H9 (cell line): ENCODE measurements around the gene CRABP1. TPM values are rescaled to one million over a fixed set of nuclear protein-coding genes. Genes with fewer than 3 reads are reported as not detected.

ENCODE experiments used
- DNase-seq: peaks from one replicate; pipeline ENCODE4 v3.0.0-alpha.2; 2017
- H2AFZ ChIP-seq: one replicate; pipeline ENCODE4 v1.6.1; 2013; ENCODE audit warnings: mild to moderate bottlenecking, low read length, control low read depth, moderate library complexity
- H2AK5ac ChIP-seq: 2 replicates; pipeline ENCODE4 v1.6.1; 2013; ENCODE audit warnings: low read length, control low read depth, mixed read lengths; ENCODE audit not compliant: insufficient read length
- H2BK120ac ChIP-seq: one replicate; pipeline ENCODE4 v1.6.1; 2013; ENCODE audit warnings: low read depth, mild to moderate bottlenecking, low read length, control low read depth, inconsistent platforms; ENCODE audit not compliant: poor library complexity, severe bottlenecking
- H2BK12ac ChIP-seq: 2 replicates; pipeline ENCODE4 v1.6.1; 2013; ENCODE audit warnings: low read length, control low read depth, mixed read lengths, low read depth; ENCODE audit not compliant: insufficient read length
- H2BK15ac ChIP-seq: 2 replicates; pipeline ENCODE4 v1.6.1; 2013; ENCODE audit warnings: low read depth, low read length, control low read depth
- H2BK20ac ChIP-seq: one replicate; pipeline ENCODE4 v1.6.1; 2013; ENCODE audit warnings: low read depth, mild to moderate bottlenecking, low read length, control low read depth, inconsistent platforms; ENCODE audit not compliant: poor library complexity, severe bottlenecking
- H2BK5ac ChIP-seq: 2 replicates; pipeline ENCODE4 v1.6.1; 2013; ENCODE audit warnings: low read length, control low read depth, mixed read lengths; ENCODE audit not compliant: insufficient read length
- H3K14ac ChIP-seq: 2 replicates; pipeline ENCODE4 v1.6.1; 2013; ENCODE audit warnings: low read length, control low read depth; ENCODE audit not compliant: insufficient read depth
- H3K18ac ChIP-seq: 2 replicates; pipeline ENCODE4 v1.6.1; 2013; ENCODE audit warnings: low read depth, mild to moderate bottlenecking, mixed read lengths, low read length, control low read depth; ENCODE audit not compliant: insufficient read length
- H3K23ac ChIP-seq: 2 replicates; pipeline ENCODE4 v1.6.1; 2013; ENCODE audit warnings: low read length, control low read depth, mixed read lengths, low read depth; ENCODE audit not compliant: insufficient read length
- H3K23me2 ChIP-seq: 2 replicates; pipeline ENCODE4 v1.6.1; 2013; ENCODE audit warnings: low read depth, mild to moderate bottlenecking, mixed read lengths, low read length, control low read depth; ENCODE audit not compliant: insufficient read length, poor library complexity, severe bottlenecking
- H3K27ac ChIP-seq: 2 replicates; pipeline ENCODE4 v1.5.1; 2013; ENCODE audit warnings: low read length, control low read depth, mixed read lengths, low read depth; ENCODE audit not compliant: insufficient read length
- H3K27me3 ChIP-seq: 2 replicates; pipeline ENCODE4 v1.6.1; 2013; ENCODE audit warnings: low read length, control low read depth, inconsistent platforms; ENCODE audit not compliant: insufficient read depth
- H3K4ac ChIP-seq: 2 replicates; pipeline ENCODE4 v1.6.1; 2013; ENCODE audit warnings: low read depth, mild to moderate bottlenecking, control low read depth, inconsistent platforms, low read length, moderate library complexity
- H3K4me1 ChIP-seq: 2 replicates; pipeline ENCODE4 v1.6.1; 2013; ENCODE audit warnings: low read length, control low read depth, inconsistent platforms; ENCODE audit not compliant: insufficient read depth
- H3K4me2 ChIP-seq: 2 replicates; pipeline ENCODE4 v1.6.1; 2013; ENCODE audit warnings: low read length, control low read depth, mixed read lengths; ENCODE audit not compliant: insufficient read length, insufficient read depth
- H3K56ac ChIP-seq: 2 replicates; pipeline ENCODE4 v1.6.1; 2013; ENCODE audit warnings: low read depth, mild to moderate bottlenecking, mixed read lengths, low read length, control low read depth; ENCODE audit not compliant: insufficient read length
- H3K79me1 ChIP-seq: 2 replicates; pipeline ENCODE4 v1.6.1; 2013; ENCODE audit warnings: low read depth, mild to moderate bottlenecking, moderate library complexity, low read length, control low read depth, inconsistent platforms; ENCODE audit not compliant: insufficient read depth, poor library complexity, severe bottlenecking
- H3K79me2 ChIP-seq: 2 replicates; pipeline ENCODE4 v1.6.1; 2013; ENCODE audit warnings: low read length, control low read depth, inconsistent platforms; ENCODE audit not compliant: insufficient read depth
- H3K9ac ChIP-seq: 2 replicates; pipeline ENCODE4 v1.6.1; 2013; ENCODE audit warnings: low read length, control low read depth, mixed read lengths; ENCODE audit not compliant: insufficient read length; ENCODE audit errors: extremely low read depth
- H3K9me3 ChIP-seq: one replicate; pipeline ENCODE4 v1.6.1; 2013; ENCODE audit warnings: low read depth, low read length, inconsistent platforms; ENCODE audit not compliant: control insufficient read depth
- H3T11ph ChIP-seq: one replicate; pipeline ENCODE4 v1.6.1; 2013; ENCODE audit warnings: mild to moderate bottlenecking, low read length, control low read depth, inconsistent platforms
- H4K20me1 ChIP-seq: one replicate; pipeline ENCODE4 v1.6.1; 2013; ENCODE audit not compliant: control insufficient read depth, insufficient read length, insufficient read depth
- H4K5ac ChIP-seq: 2 replicates; pipeline ENCODE4 v1.6.1; 2013; ENCODE audit warnings: low read depth, mild to moderate bottlenecking, mixed read lengths, low read length, control low read depth; ENCODE audit not compliant: insufficient read length
- H4K8ac ChIP-seq: replicated peaks from 2 replicates; pipeline ENCODE4 v1.6.1; 2013; ENCODE audit warnings: low read length, control low read depth, mixed read lengths, low read depth; ENCODE audit not compliant: insufficient read length
- H4K91ac ChIP-seq: 2 replicates; pipeline ENCODE4 v1.6.1; 2013; ENCODE audit warnings: low read depth, mild to moderate bottlenecking, moderate library complexity, mixed read lengths, low read length, control low read depth; ENCODE audit not compliant: insufficient read length
- H3K27ac Mint-ChIP-seq, 3 experiments: 2 replicates in 2 of 3; 3 replicates in 1 of 3; pipeline ENCODE4 v1.8.0; 2020 to 2021; ENCODE audit warnings: mixed read lengths in 3 of 3, mild to moderate bottlenecking in 1 of 3, moderate library complexity in 1 of 3
- H3K27me3 Mint-ChIP-seq: 2 replicates; pipeline ENCODE4 v1.8.0; 2021; ENCODE audit warnings: low read depth, mild to moderate bottlenecking, moderate library complexity, mixed read lengths
- H3K36me3 Mint-ChIP-seq, 3 experiments: 2 replicates in 2 of 3; 3 replicates in 1 of 3; pipeline ENCODE4 v1.8.0; 2020 to 2021; ENCODE audit warnings: low read depth in 3 of 3, mixed read lengths in 3 of 3; ENCODE audit not compliant: insufficient read depth in 1 of 3
- H3K4me1 Mint-ChIP-seq, 2 experiments: 2 replicates each; pipeline ENCODE4 v1.8.0; 2020; ENCODE audit warnings: mixed read lengths in 2 of 2
- H3K4me3 Mint-ChIP-seq, 2 experiments: 2 replicates in 1 of 2; 3 replicates in 1 of 2; pipeline ENCODE4 v1.8.0; 2020 to 2021; ENCODE audit warnings: mild to moderate bottlenecking in 2 of 2, mixed read lengths in 2 of 2, moderate library complexity in 1 of 2
- H3K9me3 Mint-ChIP-seq, 2 experiments: 2 replicates in 1 of 2; 3 replicates in 1 of 2; pipeline ENCODE4 v1.8.0; 2020; ENCODE audit warnings: mild to moderate bottlenecking in 2 of 2, mixed read lengths in 2 of 2, moderate library complexity in 1 of 2
- WGBS: extraction: QIAGEN DNeasy Blood & Tissue Kit; methylation state at CpG from one replicate; pipeline ENCODE4 v1.1.7; 2013; ENCODE audit warnings: missing lambda C conversion rate, low lambda C conversion rate, mixed read lengths; ENCODE audit not compliant: insufficient read length; ENCODE audit errors: extremely low coverage; 5-methylcytosine and 5-hydroxymethylcytosine counted together
- total RNA-seq: library from RNA; stranded (reverse); gene quantifications from 2 replicates; pipeline ENCODE4 v1.2.1, GENCODE V29; 2021
- TF ChIP-seq, protein P1 (sequence below): fragments of 200-600 bp; sonication (generic); conservative IDR thresholded peaks from 3 replicates; pipeline ENCODE4 v1.8.0; 2021; ENCODE audit warnings: antibody characterized with exemption, mild to moderate bottlenecking

The CRABP1 gene
- total RNA-seq, 1 experiment from 2014 or later, result 93.1 TPM

DNA sequence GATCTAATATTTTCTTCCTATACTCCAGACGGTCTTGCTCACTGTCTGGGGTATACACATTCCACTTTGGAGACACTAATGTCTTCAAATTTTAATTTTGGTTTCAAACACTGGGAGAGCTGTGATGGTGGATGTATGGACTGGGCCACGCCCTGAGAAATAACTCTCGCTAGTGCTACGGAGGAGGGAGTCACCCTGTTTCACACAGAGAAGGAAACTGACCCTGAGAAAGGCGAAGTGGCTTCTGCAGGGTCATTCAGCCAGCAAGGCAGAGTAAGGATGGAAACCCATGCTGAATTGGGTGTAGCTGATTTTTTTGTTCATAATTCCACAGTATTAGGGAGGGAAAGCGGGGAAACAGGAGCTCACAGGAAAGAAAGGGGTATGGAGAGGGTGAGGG lies 32.2 kb upstream of the CRABP1 start:
- Histone ChIP-seq H4K91ac (no peak overlapping the region), H2BK120ac (no peak overlapping the region), H3K79me1 (no peaks in the 10 kb centered on the region), H4K5ac (no peak overlapping the region), H2AFZ (no peak overlapping the region), H2BK15ac (no peak overlapping the region), H2BK20ac (no peak overlapping the region), H3K27ac (no peak overlapping the region), H3T11ph (no peak overlapping the region), H2BK12ac (no peak overlapping the region), H3K9me3 (no peaks in the 10 kb centered on the region), H3K23ac (no peak overlapping the region), H3K4me2 (no peak overlapping the region), H4K8ac (no peak overlapping the region), H3K14ac (no peak overlapping the region), H4K20me1 (no peaks in the 10 kb centered on the region), H3K4ac (no peak overlapping the region), H3K9ac (no peak overlapping the region), H3K79me2 (no peaks in the 10 kb centered on the region), H3K18ac (no peak overlapping the region), H2BK5ac (no peak overlapping the region), H2AK5ac (no peak overlapping the region), H3K4me1 (no peaks in the 10 kb centered on the region), H3K23me2 (no peaks in the 10 kb centered on the region), H3K56ac (no peak overlapping the region), H3K27me3 (no peaks in the 10 kb centered on the region)
- no CpG with 5 or more reads among the region's 6 CpGs for WGBS
- H3K27me3 Mint-ChIP-seq, result peaks cover 2% of the 10 kb centered on the region
- no peaks in the 10 kb centered on the region; a peak in 1 of 7 replicates for H3K36me3 Mint-ChIP-seq
- peaks cover 15 to 34% of the 10 kb centered on the region in 2 experiments for H3K4me1 Mint-ChIP-seq
- DNase-seq, result no peak
- H3K27ac Mint-ChIP-seq, result no peak overlapping the region
- no peak overlapping the region for H3K4me3 Mint-ChIP-seq
- TF ChIP-seq, protein P1, sequence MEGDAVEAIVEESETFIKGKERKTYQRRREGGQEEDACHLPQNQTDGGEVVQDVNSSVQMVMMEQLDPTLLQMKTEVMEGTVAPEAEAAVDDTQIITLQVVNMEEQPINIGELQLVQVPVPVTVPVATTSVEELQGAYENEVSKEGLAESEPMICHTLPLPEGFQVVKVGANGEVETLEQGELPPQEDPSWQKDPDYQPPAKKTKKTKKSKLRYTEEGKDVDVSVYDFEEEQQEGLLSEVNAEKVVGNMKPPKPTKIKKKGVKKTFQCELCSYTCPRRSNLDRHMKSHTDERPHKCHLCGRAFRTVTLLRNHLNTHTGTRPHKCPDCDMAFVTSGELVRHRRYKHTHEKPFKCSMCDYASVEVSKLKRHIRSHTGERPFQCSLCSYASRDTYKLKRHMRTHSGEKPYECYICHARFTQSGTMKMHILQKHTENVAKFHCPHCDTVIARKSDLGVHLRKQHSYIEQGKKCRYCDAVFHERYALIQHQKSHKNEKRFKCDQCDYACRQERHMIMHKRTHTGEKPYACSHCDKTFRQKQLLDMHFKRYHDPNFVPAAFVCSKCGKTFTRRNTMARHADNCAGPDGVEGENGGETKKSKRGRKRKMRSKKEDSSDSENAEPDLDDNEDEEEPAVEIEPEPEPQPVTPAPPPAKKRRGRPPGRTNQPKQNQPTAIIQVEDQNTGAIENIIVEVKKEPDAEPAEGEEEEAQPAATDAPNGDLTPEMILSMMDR, result no peak
- H3K9me3 Mint-ChIP-seq, result no peaks in the 10 kb centered on the region
